ACHN (cell line): ENCODE measurements around the gene NCAM2.

ENCODE experiments used
- DNase-seq: peaks from one replicate; pipeline ENCODE4 v3.0.0-alpha.2; 2015
- in situ Hi-C: cut with HindIII; loops from 2 replicates; pipeline ENCODE4 v1.10.0; 2017; ENCODE audit warnings: low sequenced_read_pairs, low pct_ligation_motif_present, low pct_unique_long_range_greater_than_20kb

NCAM2 gene

GRCh38 chr21:21018821-21019220, 20.6 kb downstream of the NCAM2 start:
- in situ Hi-C loops, result no loop called here
- DNase-seq, result no peak

- no peak for DNase-seq
- in situ Hi-C loops, result no loop called here
Observed at GRCh38 chr21:21019681-21020080, 21.5 kb downstream of the NCAM2 start.

- no peak for DNase-seq
- in situ Hi-C loops, result no loop called here
Observed at GRCh38 chr21:21025742-21026141, 27.5 kb downstream of the NCAM2 start.

- no peak for DNase-seq
- in situ Hi-C loops, result no loop called here
Observed at GRCh38 chr21:21028275-21028820, 30.1 kb downstream of the NCAM2 start.

GRCh38 chr21:21029164-21029563, 31.0 kb downstream of the NCAM2 start:
- in situ Hi-C loops, result no loop called here
- DNase-seq, result no peak

- in situ Hi-C loops, result no loop called here
- no peak for DNase-seq
Observed at GRCh38 chr21:21030311-21030710, 32.1 kb downstream of the NCAM2 start.

- in situ Hi-C loops, result no loop called here
- no peak for DNase-seq
Observed at GRCh38 chr21:21034036-21034435, 35.8 kb downstream of the NCAM2 start.

GRCh38 chr21:21039624-21040170, 41.5 kb downstream of the NCAM2 start:
- in situ Hi-C loops, result no loop called here
- no peak for DNase-seq

GRCh38 chr21:21045518-21045917, 47.3 kb downstream of the NCAM2 start:
- in situ Hi-C loops, result no loop called here
- DNase-seq, result no peak

- in situ Hi-C loops, result no loop called here
Observed at GRCh38 chr21:21046063-21046462, 47.9 kb downstream of the NCAM2 start.

GRCh38 chr21:21051109-21052055, 53.2 kb downstream of the NCAM2 start:
- DNase-seq, result no peak
- in situ Hi-C loops, result no loop called here

More at GRCh38 chr21:21046063-21046462, 47.9 kb downstream of the NCAM2 start:
- no peak for DNase-seq

- no peak for DNase-seq
- in situ Hi-C loops, result no loop called here
Observed at GRCh38 chr21:21052672-21053071, 54.5 kb downstream of the NCAM2 start.

GRCh38 chr21:21057349-21058062, 59.3 kb downstream of the NCAM2 start:
- in situ Hi-C loops, result no loop called here
- no peak for DNase-seq

- DNase-seq, result no peak
- in situ Hi-C loops, result no loop called here
Observed at GRCh38 chr21:21063828-21064227, 65.6 kb downstream of the NCAM2 start.

GRCh38 chr21:21064353-21064752, 66.1 kb downstream of the NCAM2 start:
- DNase-seq, result no peak
- in situ Hi-C loops, result no loop called here

GRCh38 chr21:21067375-21067774, 69.2 kb downstream of the NCAM2 start:
- in situ Hi-C loops, result no loop called here
- DNase-seq, result no peak

- in situ Hi-C loops, result no loop called here
- no peak for DNase-seq
Observed at GRCh38 chr21:21074305-21074704, 76.1 kb downstream of the NCAM2 start.

- no peak for DNase-seq
- in situ Hi-C loops, result no loop called here
Observed at GRCh38 chr21:21076051-21076450, 77.8 kb downstream of the NCAM2 start.

GRCh38 chr21:21076491-21076890, 78.3 kb downstream of the NCAM2 start:
- in situ Hi-C loops, result no loop called here
- DNase-seq, result no peak
